GM21390 (cell line): ENCODE measurements around the gene MAPK6.
"Not testable (repeated sequence)": the region's sequence is repeated elsewhere in the genome, so short reads cannot be mapped to it uniquely, and the experiment has no call there.

Source experiments
- ATAC-seq: cut with Tn5 transposase; IDR thresholded peaks from one replicate; pipeline ENCODE4 v1.9.1; 2021; ENCODE audit not compliant: unreplicated experiment

Gene MAPK6

GRCh38 chr15:52018693-52019393 is at the start of gene MAPK6:
TSS of gene MAPK6 (plus strand) at chr15:52019219. CDS start at chr15:52046461, 27,242 bp downstream.
- peak; percentile 73 for ATAC-seq

DNA sequence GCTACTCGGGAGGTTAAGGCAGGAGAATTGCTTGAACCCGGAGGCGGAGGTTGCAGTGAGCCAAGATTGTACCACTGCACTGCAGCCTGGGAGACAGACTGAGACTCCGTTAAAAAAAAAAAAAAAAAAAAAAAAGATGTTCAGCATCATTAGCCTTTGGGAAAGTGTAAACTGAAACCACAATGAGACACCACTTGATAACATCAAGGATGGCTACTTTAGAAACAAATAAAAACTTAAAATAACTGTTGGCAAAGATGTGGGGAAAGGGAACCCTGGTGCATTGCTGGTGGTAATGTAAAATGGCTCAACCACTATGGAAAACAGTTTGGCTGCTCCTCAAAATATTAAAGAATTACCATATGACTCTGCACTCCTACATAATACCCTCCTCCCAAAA is 49.3 kb upstream of the MAPK6 start:
- ATAC-seq = no peak

GRCh38 chr15:51970132-51970817 is 48.7 kb upstream of the MAPK6 start:
- no peak for ATAC-seq

DNA sequence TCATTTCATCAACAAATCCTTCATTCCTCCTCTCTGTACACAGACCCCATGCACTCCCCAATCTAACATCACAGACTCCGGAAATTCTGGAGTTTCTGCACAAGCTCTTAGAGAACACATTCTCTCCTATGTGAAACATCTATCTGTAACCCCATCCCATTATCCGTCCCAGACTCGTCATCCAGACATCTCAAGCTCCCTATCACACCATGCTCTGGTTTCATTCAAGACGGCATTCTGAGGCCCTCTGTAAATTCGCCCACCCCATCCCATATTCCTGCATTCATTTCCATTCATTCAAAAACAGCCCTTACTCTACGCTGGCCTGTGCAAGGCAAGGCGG is 48.0 kb upstream of the MAPK6 start:
- peak; percentile 24 for ATAC-seq

DNA sequence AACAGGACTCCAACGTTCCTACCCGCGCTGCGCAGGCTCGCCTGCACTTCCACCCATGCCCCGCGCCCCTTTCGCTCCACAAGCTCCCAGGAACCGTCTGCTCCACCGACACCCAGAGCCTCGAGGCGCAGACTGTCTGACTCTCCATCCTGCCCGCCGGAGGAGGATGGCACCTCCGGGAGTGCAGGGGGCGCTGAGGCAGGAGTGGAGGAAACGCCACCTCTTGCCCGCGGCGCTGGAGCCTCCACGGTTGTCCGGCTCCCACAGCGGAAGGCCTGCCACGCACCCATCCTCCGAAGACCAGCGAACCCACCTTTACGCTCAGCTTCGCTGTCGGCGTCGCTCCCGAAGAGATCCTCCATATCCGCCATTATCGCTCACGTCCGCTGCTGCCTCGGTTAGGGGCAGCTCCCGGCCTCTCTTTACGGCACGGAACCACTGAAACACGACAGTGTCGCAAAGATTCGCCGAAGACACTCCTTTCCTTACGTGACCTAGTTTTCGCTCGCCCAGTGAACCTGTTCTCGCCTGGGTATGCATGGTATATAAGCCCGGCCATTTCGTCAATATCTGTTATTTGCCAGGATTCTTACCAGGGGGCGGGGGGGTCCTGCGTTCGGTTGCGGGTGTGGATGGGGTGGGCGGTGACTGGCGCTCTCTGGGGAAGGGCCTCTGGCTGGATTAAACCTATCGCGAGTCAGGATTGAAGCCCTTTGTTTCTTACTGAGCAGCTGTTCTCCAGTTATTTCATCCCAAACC is 47.5 kb upstream of the MAPK6 start, which contains the start of gene LEO1:
Gene LEO1, minus strand, starts transcription at position 404 of the 759 bp plus-strand sequence. Its CDS starts 33 bp downstream, at position 371.
- peak; percentile 83 for ATAC-seq

DNA sequence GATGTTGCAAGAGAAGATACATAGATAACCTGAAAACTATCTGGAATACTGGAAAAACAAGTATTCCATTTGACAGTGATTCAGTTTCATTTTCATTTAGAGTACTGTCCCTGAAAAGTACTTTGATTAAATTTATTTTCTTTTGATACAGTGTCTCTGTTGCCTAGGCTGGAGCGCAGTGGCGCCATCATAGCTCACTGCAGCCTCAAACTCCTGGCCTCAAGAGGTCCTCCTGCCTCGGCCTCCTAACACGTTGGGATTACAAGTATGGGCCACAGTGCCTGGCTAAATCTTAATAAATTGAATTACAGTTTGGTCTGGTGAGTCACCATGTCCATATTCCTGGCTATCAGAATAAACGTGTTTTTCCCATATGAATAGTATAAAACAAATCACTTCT is 45.8 kb upstream of the MAPK6 start:
- ATAC-seq = no peak

- no peak for ATAC-seq
Observed at GRCh38 chr15:51973775-51974174, 45.2 kb upstream of the MAPK6 start.

DNA sequence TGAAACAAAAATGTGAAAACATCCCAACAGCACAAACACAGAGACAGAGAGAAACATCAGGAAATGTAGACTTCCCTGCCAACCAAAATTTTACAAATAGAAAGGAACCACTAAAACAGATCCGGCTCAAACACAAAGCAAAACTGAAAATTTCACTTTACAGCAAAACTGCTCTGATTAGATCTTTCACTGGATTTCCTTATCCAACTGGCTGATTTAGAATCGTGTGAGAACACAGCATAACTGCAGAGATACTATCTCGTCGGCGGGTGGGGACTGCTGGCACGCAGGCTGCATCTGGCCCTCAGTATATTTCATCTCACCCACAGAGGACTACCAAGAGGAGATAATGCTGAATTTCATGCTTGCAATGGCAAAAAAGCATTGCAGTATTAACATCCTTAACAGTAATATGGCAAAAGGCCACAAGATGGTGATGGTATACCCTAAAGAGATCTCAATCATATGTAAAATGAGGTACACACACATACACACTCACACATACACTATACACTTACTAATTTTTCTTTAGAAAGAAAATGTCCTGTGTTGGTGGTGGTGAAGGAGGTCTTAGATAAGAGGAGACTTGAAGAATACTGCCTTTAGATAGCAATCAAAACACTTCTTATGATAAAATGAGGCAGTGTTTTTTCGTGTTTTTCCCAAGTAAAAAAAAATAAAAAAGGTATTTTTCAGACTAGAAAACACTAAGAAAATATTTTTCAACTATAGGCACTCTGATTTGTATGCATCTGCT is 36.8 kb upstream of the MAPK6 start:
- peak; percentile 94 for ATAC-seq

DNA sequence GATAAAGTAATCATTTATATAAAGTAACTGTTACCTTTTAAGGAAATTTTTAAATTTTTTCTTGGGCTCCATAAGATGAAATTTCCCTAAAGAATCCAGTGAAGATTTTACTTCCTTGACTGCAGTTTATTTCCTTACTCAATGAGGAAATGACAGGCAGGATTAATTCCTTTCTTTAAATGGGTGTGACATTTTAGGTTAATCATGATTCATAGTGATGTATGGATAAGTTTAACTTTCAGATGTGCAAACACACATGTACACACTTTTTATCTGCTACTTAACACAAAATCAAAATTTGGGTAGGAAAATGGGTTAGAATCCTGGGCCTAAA is 36.3 kb upstream of the MAPK6 start:
- no peak for ATAC-seq

DNA sequence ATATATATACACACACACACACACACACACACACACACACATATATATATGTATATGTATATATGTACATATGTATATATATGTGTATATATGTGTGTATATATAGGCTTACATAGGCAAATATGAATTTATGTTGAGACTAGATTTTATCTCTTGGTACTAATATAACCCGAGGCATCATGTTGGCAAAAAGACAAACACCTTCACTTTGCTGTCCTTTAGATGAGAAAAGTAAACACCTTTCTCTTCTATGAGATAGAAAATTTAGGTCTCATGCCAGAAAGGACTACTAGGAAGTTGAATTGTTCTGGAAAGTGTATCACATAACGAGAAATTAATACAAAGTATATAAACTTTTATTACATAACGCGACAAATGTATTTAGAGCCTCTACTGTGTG is 27.9 kb upstream of the MAPK6 start:
- ATAC-seq = no peak

GRCh38 chr15:51992953-51993352 is 26.1 kb upstream of the MAPK6 start:
- no peak for ATAC-seq

- ATAC-seq = no peak
Observed at GRCh38 chr15:52002351-52002750, 16.7 kb upstream of the MAPK6 start.

GRCh38 chr15:52003089-52003488 is 15.9 kb upstream of the MAPK6 start:
- not testable (repeated sequence) for ATAC-seq

DNA sequence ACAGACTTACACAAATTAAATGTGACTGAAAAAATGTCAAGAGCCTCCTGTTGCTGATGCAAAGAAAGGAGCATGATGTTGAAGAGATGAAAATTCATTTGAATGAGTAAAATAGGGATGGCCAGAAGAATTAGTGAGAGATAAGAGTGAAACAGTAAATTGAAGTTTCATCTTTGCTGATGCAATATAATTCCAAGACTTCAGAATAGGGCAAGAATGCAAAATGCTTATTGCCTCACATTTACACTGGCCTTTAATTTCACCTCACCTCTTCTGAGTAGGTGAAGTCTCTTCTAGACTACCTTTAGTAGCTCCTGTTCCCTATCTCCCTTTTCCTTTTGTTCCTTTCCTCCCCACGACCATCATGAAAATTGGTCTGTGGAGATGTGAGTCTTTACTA is 15.3 kb upstream of the MAPK6 start:
- no peak for ATAC-seq

- no peak for ATAC-seq
Observed at GRCh38 chr15:52004806-52005205, 14.2 kb upstream of the MAPK6 start.

GRCh38 chr15:52005748-52006701 is 13.0 kb upstream of the MAPK6 start:
- peak; percentile 71 for ATAC-seq

DNA sequence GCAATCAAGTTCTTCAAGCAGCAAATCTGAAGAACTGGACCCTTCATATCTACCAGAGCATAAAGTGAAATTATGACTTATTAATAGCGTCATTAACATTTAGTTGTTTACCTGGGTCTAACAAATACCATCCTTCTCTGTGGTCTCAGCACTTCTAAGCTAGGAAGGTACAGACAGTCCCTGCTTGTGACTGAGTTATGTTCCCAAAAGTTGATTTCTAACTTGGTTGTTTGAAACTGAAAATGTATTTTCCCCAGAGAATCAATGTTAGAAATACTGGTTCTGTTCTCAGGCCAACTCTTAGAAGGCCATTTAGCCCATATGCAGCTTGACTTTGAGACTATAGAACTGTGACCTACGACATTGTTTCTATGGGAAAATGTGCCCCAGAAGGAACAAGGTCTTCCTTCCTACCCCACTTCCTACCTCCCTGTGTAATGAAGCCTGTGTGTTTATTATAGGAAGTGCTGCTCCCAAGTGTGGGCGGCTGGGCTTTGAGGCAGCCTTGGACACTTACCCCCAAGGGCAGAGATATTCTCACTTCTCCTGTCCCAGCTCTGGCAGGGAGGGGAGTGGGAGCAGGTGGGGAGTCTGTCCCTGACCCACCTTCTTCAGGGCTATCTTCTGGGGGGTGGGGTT is 12.2 kb upstream of the MAPK6 start:
- peak; percentile 36 for ATAC-seq

DNA sequence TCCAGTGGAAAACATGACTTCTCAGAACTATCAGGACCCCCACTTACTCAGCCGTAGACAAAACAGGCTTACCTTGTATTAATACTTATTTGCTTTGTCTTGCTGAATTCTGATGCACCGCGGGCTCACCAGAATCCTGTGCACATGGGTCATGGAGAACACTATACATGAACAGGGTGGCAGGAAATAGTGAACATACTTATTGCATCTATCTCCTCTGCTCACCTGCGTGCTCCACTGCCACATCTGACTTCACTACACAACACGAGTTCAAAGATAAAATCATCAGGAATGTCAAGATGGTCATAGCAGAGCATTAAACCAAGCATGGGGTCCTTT is 10.7 kb upstream of the MAPK6 start:
- ATAC-seq = no peak

DNA sequence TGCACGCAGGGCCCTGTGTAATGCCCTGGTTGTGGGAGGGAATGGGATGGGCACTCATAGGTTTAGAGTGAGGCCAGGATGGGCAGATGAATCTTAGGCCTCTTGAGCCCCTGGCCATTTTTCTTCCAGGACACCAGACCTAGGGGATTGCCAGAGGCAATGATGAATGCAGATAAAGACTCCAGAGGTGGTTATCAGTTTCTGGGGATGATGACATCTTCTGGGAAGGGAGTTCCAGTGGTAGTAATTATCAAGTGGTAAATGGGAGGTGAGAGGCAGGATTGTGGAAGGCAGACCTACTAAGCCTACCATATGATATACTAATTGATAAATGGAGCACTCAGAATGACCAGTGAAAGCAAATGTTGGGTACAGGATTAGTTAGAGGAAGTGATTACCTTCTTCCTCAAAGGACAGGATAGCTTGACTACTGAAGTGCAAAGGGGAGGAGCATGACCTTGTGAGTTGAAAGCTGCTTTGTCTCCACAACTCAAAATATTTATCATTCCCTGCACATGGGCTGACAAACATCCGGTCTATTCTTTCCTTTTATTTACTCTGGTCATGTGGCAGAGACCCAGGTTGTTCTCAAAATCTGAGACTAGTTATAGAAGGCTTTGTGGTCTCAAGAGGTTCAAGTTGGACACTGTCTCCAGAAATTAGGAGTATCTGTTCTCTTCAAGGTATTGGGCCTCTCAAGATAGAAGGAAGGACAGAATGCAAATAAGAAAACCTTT is 10.2 kb upstream of the MAPK6 start:
- ATAC-seq = no peak
